BLaER1 (cell line): ENCODE measurements around the gene MBTPS1.

Source experiments
- H3K27ac ChIP-seq: shearing (Covaris generic); formaldehyde crosslinking; 2 replicates; pipeline ENCODE4 v1.8.1; 2022
- H3K27me3 ChIP-seq: shearing (Covaris generic); formaldehyde crosslinking; 2 replicates; pipeline ENCODE4 v1.8.1; 2022
- H3K36me3 ChIP-seq: shearing (Covaris generic); formaldehyde crosslinking; 2 replicates; pipeline ENCODE4 v1.8.1; 2022
- H3K4me1 ChIP-seq: shearing (Covaris generic); formaldehyde crosslinking; 2 replicates; pipeline ENCODE4 v1.8.1; 2022
- H3K4me2 ChIP-seq: shearing (Covaris generic); formaldehyde crosslinking; 2 replicates; pipeline ENCODE4 v1.8.1; 2022
- H3K4me3 ChIP-seq: shearing (Covaris generic); formaldehyde crosslinking; 2 replicates; pipeline ENCODE4 v1.8.1; 2022
- H3K9ac ChIP-seq: shearing (Covaris generic); formaldehyde crosslinking; 2 replicates; pipeline ENCODE4 v1.8.1; 2022
- H3K9me3 ChIP-seq: shearing (Covaris generic); formaldehyde crosslinking; 2 replicates; pipeline ENCODE4 v1.8.1; 2022
- H4K20me1 ChIP-seq: shearing (Covaris generic); formaldehyde crosslinking; 2 replicates; pipeline ENCODE4 v1.8.1; 2022
- Cebpa-rat ChIP-seq: shearing (Covaris generic); IDR thresholded peaks from 2 replicates; pipeline ENCODE4 v1.8.1; 2022

MBTPS1 gene

DNA sequence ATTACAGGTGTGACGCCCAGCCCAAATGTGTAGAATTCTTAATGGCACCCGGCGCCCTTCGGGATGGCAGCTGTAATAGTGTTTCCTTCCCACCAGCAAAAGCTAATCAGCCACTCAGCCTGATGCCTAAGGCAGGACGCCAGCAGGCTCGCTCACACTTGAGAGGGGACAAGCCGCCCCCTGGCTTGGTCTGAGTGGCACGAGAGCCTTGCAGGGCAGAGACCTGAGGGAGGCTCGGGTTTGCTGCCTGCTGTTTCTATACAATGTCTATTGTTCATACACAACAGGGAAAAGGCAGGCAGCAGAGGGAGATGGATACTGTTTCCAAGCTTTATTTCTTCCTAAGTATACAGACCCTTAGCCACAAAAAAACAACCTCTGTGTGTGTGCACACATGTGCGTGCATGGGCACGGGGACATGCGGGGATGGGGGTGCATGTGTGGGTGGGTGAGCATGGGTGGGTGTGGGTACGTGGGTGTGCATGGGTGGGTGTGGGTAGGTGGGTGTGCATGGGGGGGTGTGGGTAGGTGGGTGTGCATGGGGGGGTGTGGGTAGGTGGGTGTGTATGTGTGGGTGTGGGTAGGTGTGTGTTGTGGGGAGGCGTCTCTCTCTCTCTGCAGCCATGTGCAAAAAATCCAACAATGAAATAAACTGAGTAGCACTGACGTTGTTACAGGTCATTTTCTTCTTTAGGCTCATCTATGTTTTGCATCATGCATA, 84.1 kb downstream of the MBTPS1 start:
- Histone ChIP-seq H3K4me2 (no peak overlapping the region), H3K27me3 (peaks cover 5% of the 10 kb centered on the region; the same call in 1 of the 2 replicates)

GRCh38 chr16:84031556-84031955, 85.2 kb downstream of the MBTPS1 start:
- TF ChIP-seq Cebpa-rat, result no peak
- Histone ChIP-seq H3K36me3 (no peaks in the 10 kb centered on the region), H4K20me1 (peaks cover 13% of the 10 kb centered on the region), H3K4me1 (peaks cover 36% of the 10 kb centered on the region), H3K9ac (no peak overlapping the region), H3K27me3 (peaks cover 5% of the 10 kb centered on the region; the same call in 1 of the 2 replicates), H3K4me3 (no peak overlapping the region), H3K4me2 (no peak overlapping the region), H3K9me3 (peaks cover 51% of the 10 kb centered on the region), H3K27ac (no peak overlapping the region)

More for the DNA sequence above, 84.1 kb downstream of the MBTPS1 start:
- H3K36me3 ChIP-seq, result no peaks in the 10 kb centered on the region
- H4K20me1 ChIP-seq, result peaks cover 13% of the 10 kb centered on the region
- H3K9ac ChIP-seq, result no peak overlapping the region
- peaks cover 52% of the 10 kb centered on the region for H3K9me3 ChIP-seq
- H3K27ac ChIP-seq, result no peak overlapping the region
- no peak overlapping the region for H3K4me3 ChIP-seq
- peaks cover 28% of the 10 kb centered on the region for H3K4me1 ChIP-seq
- TF ChIP-seq Cebpa-rat, result no peak

GRCh38 chr16:84029297-84030047, 87.3 kb downstream of the MBTPS1 start:
- H3K27ac ChIP-seq, result peak overlapping the region; percentile 34; the same call in 1 of the 2 replicates
- H3K9ac ChIP-seq, result no peak overlapping the region
- TF ChIP-seq Cebpa-rat, result no peak
- H3K4me1 ChIP-seq, result peaks cover 46% of the 10 kb centered on the region
- H3K4me2 ChIP-seq, result peak overlapping the region; percentile 98
- H3K4me3 ChIP-seq, result peak overlapping the region; percentile 50
- peaks cover 30% of the 10 kb centered on the region for H3K9me3 ChIP-seq
- no peaks in the 10 kb centered on the region for H3K36me3 ChIP-seq
- H4K20me1 ChIP-seq, result peaks cover 13% of the 10 kb centered on the region
- H3K27me3 ChIP-seq, result peaks cover 5% of the 10 kb centered on the region; the same call in 1 of the 2 replicates

- Histone ChIP-seq H3K27me3 (peaks cover 5% of the 10 kb centered on the region; the same call in 1 of the 2 replicates), H3K4me1 (peaks cover 54% of the 10 kb centered on the region), H3K36me3 (no peaks in the 10 kb centered on the region), H3K9me3 (peaks cover 27% of the 10 kb centered on the region), H3K4me3 (no peak overlapping the region), H4K20me1 (peaks cover 13% of the 10 kb centered on the region), H3K4me2 (peak overlapping the region; percentile 98), H3K9ac (no peak overlapping the region), H3K27ac (no peak overlapping the region)
- TF ChIP-seq Cebpa-rat, result no peak
Measured at GRCh38 chr16:84027625-84028024, 89.1 kb downstream of the MBTPS1 start.

- Histone ChIP-seq H3K9ac (no peak overlapping the region), H3K27ac (no peak overlapping the region), H3K4me1 (peaks cover 54% of the 10 kb centered on the region), H3K4me2 (no peak overlapping the region), H4K20me1 (peaks cover 13% of the 10 kb centered on the region), H3K36me3 (no peaks in the 10 kb centered on the region), H3K27me3 (peaks cover 5% of the 10 kb centered on the region; the same call in 1 of the 2 replicates), H3K4me3 (no peak overlapping the region), H3K9me3 (peaks cover 29% of the 10 kb centered on the region)
- no peak for TF ChIP-seq Cebpa-rat
Measured at GRCh38 chr16:84026606-84027005, 90.1 kb downstream of the MBTPS1 start.

DNA sequence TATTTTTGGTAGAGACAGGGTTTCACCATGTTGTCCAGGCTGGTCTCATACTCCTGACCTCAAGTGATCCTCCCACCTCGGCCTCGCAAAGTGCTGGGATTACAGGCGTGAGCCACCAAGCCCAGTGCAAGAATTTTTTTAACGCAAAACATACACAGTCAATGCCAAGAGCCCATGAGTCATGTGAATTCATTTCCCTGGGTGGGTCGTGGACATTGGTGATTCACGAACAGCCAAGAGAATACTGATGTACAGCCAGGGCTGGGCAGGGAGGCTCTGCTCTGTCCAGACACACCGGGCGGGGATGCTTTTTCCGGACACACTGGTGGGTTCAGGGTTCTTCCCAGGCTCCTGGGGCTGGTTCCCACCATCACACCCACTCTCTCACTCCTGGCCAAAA, 91.9 kb downstream of the MBTPS1 start:
- no peak overlapping the region for H3K9ac ChIP-seq
- TF ChIP-seq Cebpa-rat, result no peak
- peaks cover 29% of the 10 kb centered on the region for H3K9me3 ChIP-seq

GRCh38 chr16:84022644-84023043, 94.1 kb downstream of the MBTPS1 start:
- H4K20me1 ChIP-seq, result no peaks in the 10 kb centered on the region
- no peak overlapping the region for H3K4me2 ChIP-seq
- H3K27ac ChIP-seq, result no peak overlapping the region
- H3K36me3 ChIP-seq, result no peaks in the 10 kb centered on the region
- H3K4me1 ChIP-seq, result peaks cover 26% of the 10 kb centered on the region
- no peak overlapping the region for H3K4me3 ChIP-seq
- no peak overlapping the region for H3K9ac ChIP-seq
- peaks cover 44% of the 10 kb centered on the region for H3K9me3 ChIP-seq
- no peaks in the 10 kb centered on the region for H3K27me3 ChIP-seq
- TF ChIP-seq Cebpa-rat, result no peak

More for the DNA sequence above, 91.9 kb downstream of the MBTPS1 start:
- H3K27me3 ChIP-seq, result no peaks in the 10 kb centered on the region
- H3K4me1 ChIP-seq, result peaks cover 48% of the 10 kb centered on the region
- H4K20me1 ChIP-seq, result peaks cover 12% of the 10 kb centered on the region
- H3K4me2 ChIP-seq, result no peak overlapping the region
- no peak overlapping the region for H3K27ac ChIP-seq
- no peak overlapping the region for H3K4me3 ChIP-seq
- no peaks in the 10 kb centered on the region for H3K36me3 ChIP-seq

- TF ChIP-seq Cebpa-rat, result no peak
- Histone ChIP-seq H3K9ac (no peak overlapping the region), H3K4me2 (no peak overlapping the region), H3K36me3 (no peaks in the 10 kb centered on the region), H4K20me1 (no peaks in the 10 kb centered on the region), H3K27ac (no peak overlapping the region), H3K9me3 (peaks cover 49% of the 10 kb centered on the region), H3K4me1 (peaks cover 17% of the 10 kb centered on the region), H3K4me3 (no peak overlapping the region), H3K27me3 (no peaks in the 10 kb centered on the region)
Measured at GRCh38 chr16:84021488-84021887, 95.3 kb downstream of the MBTPS1 start.

DNA sequence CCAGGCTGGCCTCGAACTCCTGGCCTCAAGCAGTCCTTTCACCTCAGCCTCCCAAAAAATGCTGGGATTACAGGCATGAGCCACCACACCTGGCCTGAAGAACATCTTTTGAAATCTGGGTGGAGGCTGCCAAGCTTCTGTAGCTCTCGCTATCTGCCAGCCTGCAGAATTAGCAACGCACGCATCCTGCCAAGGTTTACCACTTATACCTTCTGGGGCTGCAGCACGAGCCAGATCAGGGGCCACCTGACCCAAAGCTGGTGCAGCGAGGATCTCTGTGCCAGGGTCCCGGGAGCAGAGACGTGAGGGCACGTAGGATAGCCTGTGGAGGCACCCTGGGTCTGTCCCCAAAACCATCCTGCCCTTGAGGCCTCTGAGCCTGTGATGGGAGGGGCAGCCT, 96.4 kb downstream of the MBTPS1 start:
- H3K4me1 ChIP-seq, result peaks cover 7% of the 10 kb centered on the region
- no peak overlapping the region for H3K4me3 ChIP-seq
- no peaks in the 10 kb centered on the region for H3K36me3 ChIP-seq
- H3K9me3 ChIP-seq, result peaks cover 60% of the 10 kb centered on the region
- H3K27me3 ChIP-seq, result no peaks in the 10 kb centered on the region
- H3K9ac ChIP-seq, result no peak overlapping the region
- no peak overlapping the region for H3K4me2 ChIP-seq
- H3K27ac ChIP-seq, result no peak overlapping the region
- no peaks in the 10 kb centered on the region for H4K20me1 ChIP-seq
- no peak for TF ChIP-seq Cebpa-rat

DNA sequence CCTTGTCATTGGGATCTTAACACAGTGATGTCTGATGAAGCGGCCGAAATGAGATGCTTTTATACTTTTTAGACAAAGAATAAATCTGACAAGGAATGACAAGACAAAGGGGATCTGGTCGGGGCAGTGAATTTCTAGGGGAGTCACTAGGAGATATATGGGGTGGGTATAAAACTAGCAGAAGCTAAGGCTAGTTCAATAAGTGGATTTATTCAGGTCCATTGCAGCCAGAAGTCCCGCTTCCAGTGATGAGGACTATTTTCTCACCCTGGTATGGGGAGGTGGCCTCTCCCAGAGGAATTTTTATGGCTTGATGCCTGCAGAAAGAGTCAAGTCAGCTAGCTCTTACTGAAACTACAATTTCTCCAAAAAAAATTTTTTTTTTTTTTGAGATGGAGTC, 98.0 kb downstream of the MBTPS1 start:
- peaks cover 16% of the 10 kb centered on the region for H3K4me1 ChIP-seq
- no peak overlapping the region for H3K9ac ChIP-seq
- H4K20me1 ChIP-seq, result no peaks in the 10 kb centered on the region
- no peak overlapping the region for H3K27ac ChIP-seq
- TF ChIP-seq Cebpa-rat, result no peak
- H3K36me3 ChIP-seq, result no peaks in the 10 kb centered on the region
- no peaks in the 10 kb centered on the region for H3K27me3 ChIP-seq
- H3K9me3 ChIP-seq, result peaks cover 62% of the 10 kb centered on the region
- H3K4me2 ChIP-seq, result no peak overlapping the region
- no peak overlapping the region for H3K4me3 ChIP-seq
